HG03103 (cell line): ENCODE data around the gene MVD.

Source experiments
- ATAC-seq: cut with Tn5 transposase; IDR thresholded peaks from one replicate; pipeline ENCODE4 v1.9.1; 2021; ENCODE audit warnings: low read depth; ENCODE audit not compliant: unreplicated experiment

MVD gene

GRCh38 chr16:88645941-88646340 lies 16.9 kb downstream of the MVD start:
- no peak for ATAC-seq

- ATAC-seq, result no peak
Observed at GRCh38 chr16:88645455-88645854, 17.4 kb downstream of the MVD start.

- no peak for ATAC-seq
Observed at GRCh38 chr16:88643644-88643932, 19.3 kb downstream of the MVD start.

- no peak for ATAC-seq
Observed at GRCh38 chr16:88642881-88643643, 19.8 kb downstream of the MVD start.

- no peak for ATAC-seq
Observed at GRCh38 chr16:88640498-88641247, 22.2 kb downstream of the MVD start.

GRCh38 chr16:88640039-88640495 lies 22.8 kb downstream of the MVD start:
- no peak for ATAC-seq

GRCh38 chr16:88639231-88640038 lies 23.5 kb downstream of the MVD start:
- ATAC-seq, result no peak

GRCh38 chr16:88638323-88639230 lies 24.3 kb downstream of the MVD start, which contains the start of gene IL17C:
Gene IL17C, plus strand, starts transcription at chr16:88638572. Its CDS starts 70 bp downstream, at chr16:88638642.
- ATAC-seq, result no peak

GRCh38 chr16:88636488-88637265 lies 26.2 kb downstream of the MVD start:
- no peak for ATAC-seq

- no peak for ATAC-seq
Observed at GRCh38 chr16:88635671-88636319, 27.1 kb downstream of the MVD start.

GRCh38 chr16:88634994-88635670 lies 27.8 kb downstream of the MVD start:
- no peak for ATAC-seq

- ATAC-seq, result no peak
Observed at GRCh38 chr16:88634141-88634993, 28.5 kb downstream of the MVD start.

GRCh38 chr16:88633684-88634140 lies 29.2 kb downstream of the MVD start:
- no peak for ATAC-seq

GRCh38 chr16:88632587-88632930 lies 30.3 kb downstream of the MVD start:
- no peak for ATAC-seq

- ATAC-seq, result no peak
Observed at GRCh38 chr16:88631920-88632586, 30.8 kb downstream of the MVD start.

GRCh38 chr16:88631384-88631783 lies 31.5 kb downstream of the MVD start:
- no peak for ATAC-seq

GRCh38 chr16:88630941-88631340 lies 31.9 kb downstream of the MVD start:
- no peak for ATAC-seq
